ENCODE data around the gene HRAS.

HRAS gene

DNA sequence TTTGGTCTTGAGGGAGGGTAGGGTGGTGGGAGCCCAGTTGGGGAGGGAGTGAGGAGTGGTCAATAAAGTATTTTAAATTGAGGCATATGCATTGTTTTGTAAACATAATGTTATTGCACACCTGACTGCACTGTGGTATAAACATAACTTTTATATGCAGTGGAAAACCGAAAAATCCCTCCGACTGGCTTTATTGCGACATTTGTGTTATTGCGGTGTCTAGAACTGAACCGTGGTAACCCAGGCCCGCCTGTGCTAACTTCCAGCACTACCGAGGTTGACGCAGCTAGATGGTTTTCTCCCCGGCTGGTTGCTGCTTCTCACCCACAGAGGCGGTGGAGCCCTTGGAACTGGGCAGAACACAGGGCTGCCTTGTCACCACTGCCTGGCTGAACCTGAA lies 20.8 kb downstream of the HRAS start:
- no peak for DNase-seq (ENCODE audit: insufficient read length, low spot score)
- no peak for FAIRE-seq

DNA sequence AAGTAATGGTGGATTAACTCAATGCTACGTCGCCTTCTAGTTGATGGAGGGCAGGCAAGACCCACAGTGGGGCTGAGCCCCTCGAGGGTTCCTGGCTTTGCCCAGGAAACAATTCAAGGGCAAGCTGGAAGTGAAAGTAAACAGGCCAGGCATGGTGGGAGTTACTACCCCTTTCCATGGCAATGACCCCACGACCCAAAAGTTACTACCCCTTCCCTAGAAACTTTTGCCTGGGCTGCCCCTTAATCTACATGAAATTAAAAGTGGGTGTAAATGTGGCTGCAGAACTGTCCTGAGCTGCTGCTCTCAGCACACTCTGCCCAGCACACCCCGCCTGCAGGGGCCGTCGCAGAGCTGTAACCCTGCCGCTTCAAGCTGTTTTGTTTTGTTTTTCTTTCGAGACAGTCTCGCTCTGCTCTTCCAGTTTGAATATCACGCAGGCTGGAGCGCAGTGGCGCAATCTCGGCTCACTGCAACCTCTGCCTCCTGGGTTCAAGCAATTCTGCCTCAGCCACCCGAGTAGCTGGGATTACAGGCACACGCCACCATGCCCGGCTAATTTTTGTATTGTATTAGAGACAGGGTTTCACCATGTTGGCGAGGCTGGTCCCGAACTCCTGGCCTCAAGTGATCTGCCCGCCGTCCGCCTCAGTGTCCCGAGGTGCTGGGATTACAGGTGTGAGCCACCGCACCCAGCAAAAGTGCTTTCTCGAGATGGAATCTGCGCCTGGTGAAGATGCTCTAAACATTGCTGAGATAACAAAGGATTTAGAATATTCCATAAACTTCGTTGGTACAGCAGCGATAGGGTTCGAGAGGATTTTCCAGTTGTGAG lies 22.4 kb downstream of the HRAS start:
- FAIRE-seq (no peak), DNase-seq (ENCODE audit: insufficient read length, low spot score) (no peak)

GRCh38 chr11:508956-509355 lies 26.4 kb downstream of the HRAS start:
- DNase-seq (ENCODE audit: insufficient read length, low spot score) (no peak), FAIRE-seq (no peak)

GRCh38 chr11:507727-508515 lies 27.5 kb downstream of the HRAS start:
- FAIRE-seq (peak; percentile 70), DNase-seq (ENCODE audit: insufficient read length, low spot score) (no peak)

- DNase-seq (ENCODE audit: insufficient read length, low spot score), result peak; percentile 89
- peak; percentile 86 for FAIRE-seq
These were observed 28.2 kb downstream of the HRAS start, which contains the start of gene RNH1 for GRCh38 chr11:506995-507726. RNH1 (minus strand) TSS chr11:507242; CDS start chr11:502162, 5,080 bp downstream.

GRCh38 chr11:506238-506994 lies 29.0 kb downstream of the HRAS start:
- DNase-seq (ENCODE audit: insufficient read length, low spot score) (peak; percentile 98), FAIRE-seq (peak; percentile 99)

- DNase-seq (ENCODE audit: insufficient read length, low spot score), result no peak
- FAIRE-seq, result no peak
These were observed 30.4 kb downstream of the HRAS start for GRCh38 chr11:504994-505344.

GRCh38 chr11:504053-504993 lies 31.1 kb downstream of the HRAS start:
- DNase-seq (ENCODE audit: insufficient read length, low spot score), result no peak
- FAIRE-seq, result peak; percentile 59

DNA sequence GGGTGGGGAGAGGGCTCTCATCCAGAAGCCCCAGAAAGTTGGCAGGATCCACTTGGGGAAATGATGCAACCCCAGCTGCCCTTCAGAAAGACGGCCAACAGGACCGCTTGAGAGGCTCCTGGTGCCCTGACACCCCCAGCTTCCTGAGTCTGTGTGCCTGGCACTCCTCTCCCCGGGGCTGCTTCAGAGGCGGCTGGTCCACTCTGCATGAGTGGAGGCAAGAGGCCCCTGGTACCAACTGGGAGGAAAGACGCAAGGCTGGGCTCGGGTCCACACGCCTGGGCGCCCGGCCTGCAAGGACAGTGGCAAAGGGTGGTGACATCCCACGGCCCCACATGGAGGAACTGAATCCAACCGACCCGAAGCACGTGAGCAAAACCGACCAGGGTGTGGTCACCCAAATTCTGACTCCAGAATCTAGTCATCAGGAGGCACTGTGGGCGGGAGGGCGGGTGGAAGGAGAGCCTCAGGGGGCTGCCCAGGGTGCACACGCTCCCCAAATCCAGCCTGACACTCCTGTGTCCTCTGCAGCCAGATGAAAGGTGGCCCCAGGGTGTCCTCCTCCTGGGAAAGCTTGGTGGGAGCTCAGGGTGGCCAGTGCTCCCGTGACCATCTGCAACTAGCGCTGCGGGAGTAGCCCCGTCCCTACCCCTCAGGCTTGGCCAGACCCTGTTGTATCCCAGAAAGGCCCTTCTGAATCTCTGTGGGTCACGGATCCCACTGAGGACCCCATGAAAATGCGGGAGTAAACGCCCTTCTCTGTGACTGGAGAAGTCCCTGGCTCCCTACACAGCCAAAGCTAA lies 32.0 kb downstream of the HRAS start:
- FAIRE-seq (peak; percentile 51), DNase-seq (ENCODE audit: insufficient read length, low spot score) (no peak)

- DNase-seq (ENCODE audit: insufficient read length, low spot score) (no peak), FAIRE-seq (no peak)
These were observed 32.8 kb downstream of the HRAS start for GRCh38 chr11:502288-503178.

DNA sequence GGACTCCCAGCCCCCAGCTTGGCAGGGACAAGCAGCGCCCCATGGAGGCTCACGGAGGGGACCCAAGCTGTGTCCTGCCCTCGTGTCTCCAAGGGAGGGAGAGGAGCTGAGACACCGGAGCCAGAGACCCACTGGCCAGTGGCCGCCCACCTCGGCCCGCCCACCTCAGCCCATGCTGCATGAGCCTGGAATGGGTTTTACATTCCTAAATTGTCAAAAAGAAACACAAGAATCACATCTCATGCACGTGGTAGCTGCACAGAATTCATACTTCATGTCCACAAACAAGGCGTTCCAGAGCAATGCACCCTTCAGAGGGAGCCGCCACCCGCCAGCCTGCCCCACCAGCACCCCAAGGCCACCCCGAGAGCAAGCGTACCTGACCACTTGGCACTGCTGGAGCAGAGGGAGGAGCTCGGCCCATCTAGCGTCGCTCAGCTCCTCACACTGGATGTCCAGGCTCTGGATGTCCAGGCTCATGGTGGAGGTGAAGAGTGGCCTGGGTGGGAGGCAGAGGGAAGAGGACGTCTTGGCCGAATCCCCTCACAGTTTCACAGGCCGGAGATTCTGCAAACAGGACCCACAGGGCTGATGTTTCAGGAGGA lies 33.6 kb downstream of the HRAS start:
- FAIRE-seq, result no peak

GRCh38 chr11:501001-501682 lies 34.2 kb downstream of the HRAS start:
- no peak for FAIRE-seq

More for the DNA sequence above, 33.6 kb downstream of the HRAS start:
- DNase-seq (ENCODE audit: insufficient read length, low spot score), result no peak

DNA sequence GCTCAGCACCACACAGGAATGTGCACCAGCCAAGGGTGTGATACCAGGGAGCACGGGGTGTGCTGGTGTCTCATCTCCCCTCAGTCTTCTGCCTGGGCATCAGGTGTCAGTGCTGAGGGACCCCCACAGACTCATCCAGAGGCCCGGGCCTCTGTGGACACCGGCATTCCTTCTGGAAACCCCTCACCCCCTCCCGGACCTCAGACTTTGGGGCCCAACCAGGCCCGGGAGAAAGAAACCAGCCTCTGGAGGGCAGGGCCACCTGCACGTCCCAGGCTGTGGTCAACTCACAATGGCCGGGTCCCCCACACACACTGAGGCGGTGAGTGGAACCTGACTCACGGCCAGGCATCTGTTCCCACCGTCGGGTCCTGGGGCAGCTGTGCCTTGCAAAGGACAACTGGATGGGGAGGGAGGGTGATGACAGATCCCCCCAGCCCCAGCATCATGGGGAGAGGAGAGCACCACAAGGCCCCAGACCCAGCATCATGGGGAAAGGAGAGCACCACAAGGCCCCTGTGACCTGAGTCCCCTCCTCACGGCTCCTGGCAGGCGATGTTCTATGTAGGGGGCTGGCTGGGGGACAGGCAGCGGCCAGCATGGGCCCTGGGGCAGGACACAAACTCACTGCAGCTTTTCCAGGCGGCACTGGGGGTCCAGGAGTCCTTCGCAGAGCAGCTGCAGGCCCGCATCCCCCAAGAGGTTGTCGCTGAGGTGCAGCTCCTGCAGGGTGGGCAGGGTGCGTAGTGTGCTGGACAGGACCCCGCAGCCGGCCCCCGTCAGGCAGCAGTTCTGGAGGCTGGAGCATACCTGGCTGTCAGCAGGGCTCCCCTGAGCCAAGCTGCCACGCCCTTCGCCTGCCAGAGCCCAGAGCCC lies 35.9 kb downstream of the HRAS start:
- FAIRE-seq (no peak), DNase-seq (ENCODE audit: insufficient read length, low spot score) (no peak)

More at GRCh38 chr11:501001-501682, 34.2 kb downstream of the HRAS start:
- DNase-seq (ENCODE audit: insufficient read length, low spot score), result no peak

DNA sequence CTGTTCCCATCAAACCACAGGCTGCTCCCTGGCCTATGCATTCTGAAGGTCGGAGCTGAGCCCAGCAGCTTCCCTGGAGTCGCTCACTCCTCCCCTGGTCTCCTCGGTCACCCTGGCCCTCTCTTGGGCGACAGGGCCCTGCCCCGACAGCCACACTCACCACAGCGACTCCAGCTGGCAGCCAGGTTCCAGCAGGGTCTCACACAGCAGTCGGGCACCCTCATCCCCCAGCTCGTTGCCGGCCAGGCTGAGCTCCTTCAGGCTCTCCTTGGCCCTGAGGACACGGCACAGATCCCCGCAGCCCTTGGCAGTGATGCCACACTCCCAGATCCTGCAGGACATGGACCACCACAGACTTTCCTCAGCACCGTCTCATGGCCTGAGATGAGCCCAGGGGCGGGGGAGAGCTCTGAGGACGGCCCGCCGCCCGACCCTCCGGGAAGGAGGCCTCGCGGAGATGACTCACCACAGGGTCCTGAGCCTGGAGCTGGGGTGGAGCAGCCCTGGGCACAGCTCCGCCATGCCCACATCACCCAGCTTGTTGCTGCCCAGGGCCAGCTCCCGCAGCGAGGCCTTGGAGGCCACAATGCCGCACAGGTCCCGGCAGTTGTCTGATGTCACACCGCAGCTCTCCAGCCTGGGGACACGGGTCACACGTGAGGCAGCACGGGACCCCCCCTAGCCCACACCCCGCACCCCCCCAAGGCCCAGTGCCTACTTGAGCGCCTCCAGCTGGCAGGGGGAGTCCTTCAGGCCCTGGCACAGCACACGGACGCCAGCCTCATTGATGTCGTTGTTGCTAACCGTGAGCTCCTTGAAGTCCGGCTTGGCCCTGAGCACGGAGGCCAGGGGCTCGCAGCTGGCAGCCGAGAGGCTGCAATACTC lies 36.8 kb downstream of the HRAS start:
- FAIRE-seq (no peak), DNase-seq (ENCODE audit: insufficient read length, low spot score) (no peak)
